ENCODE data around the gene YKT6.

- no peak for TF ChIP-seq POLR2A (IDR thresholded peaks at IDR 0.05)
- no peak for TF ChIP-seq CTCF (IDR thresholded peaks at IDR 0.05)
Observed at GRCh38 chr7:44195889-44196288, 4.9 kb upstream of the YKT6 start.

Measured in vagina (tissue), 2 donors.